Memory B cell (primary cell): Measurements from ENCODE around the gene ZNF878.

Experiments used
- ATAC-seq: fragments of 150-1000 bp; cut with Tn5 transposase; 2 replicates; pipeline ENCODE4 v1.10.0; 2021; ENCODE audit warnings: low read depth, mild to moderate bottlenecking, moderate library complexity
- DNase-seq, 2 donors: peaks; one replicate each; pipeline ENCODE4 v3.0.0; 2022; ENCODE audit warnings: low spot score in 2 of 2
- H3K27ac Mint-ChIP-seq: one replicate; pipeline ENCODE4 v1.8.0; 2022; ENCODE audit warnings: mild to moderate bottlenecking, moderate library complexity, mixed read lengths
- H3K27me3 Mint-ChIP-seq: one replicate; pipeline ENCODE4 v1.8.0; 2022; ENCODE audit warnings: mixed read lengths
- H3K36me3 Mint-ChIP-seq: one replicate; pipeline ENCODE4 v1.8.0; 2022; ENCODE audit warnings: mild to moderate bottlenecking, mixed read lengths
- H3K4me1 Mint-ChIP-seq: one replicate; pipeline ENCODE4 v1.8.0; 2022; ENCODE audit warnings: mixed read lengths
- H3K4me3 Mint-ChIP-seq: one replicate; pipeline ENCODE4 v1.8.0; 2022; ENCODE audit warnings: mild to moderate bottlenecking, moderate library complexity, mixed read lengths
- H3K9me3 Mint-ChIP-seq: one replicate; pipeline ENCODE4 v1.8.0; 2022; ENCODE audit warnings: mixed read lengths

The ZNF878 gene

DNA sequence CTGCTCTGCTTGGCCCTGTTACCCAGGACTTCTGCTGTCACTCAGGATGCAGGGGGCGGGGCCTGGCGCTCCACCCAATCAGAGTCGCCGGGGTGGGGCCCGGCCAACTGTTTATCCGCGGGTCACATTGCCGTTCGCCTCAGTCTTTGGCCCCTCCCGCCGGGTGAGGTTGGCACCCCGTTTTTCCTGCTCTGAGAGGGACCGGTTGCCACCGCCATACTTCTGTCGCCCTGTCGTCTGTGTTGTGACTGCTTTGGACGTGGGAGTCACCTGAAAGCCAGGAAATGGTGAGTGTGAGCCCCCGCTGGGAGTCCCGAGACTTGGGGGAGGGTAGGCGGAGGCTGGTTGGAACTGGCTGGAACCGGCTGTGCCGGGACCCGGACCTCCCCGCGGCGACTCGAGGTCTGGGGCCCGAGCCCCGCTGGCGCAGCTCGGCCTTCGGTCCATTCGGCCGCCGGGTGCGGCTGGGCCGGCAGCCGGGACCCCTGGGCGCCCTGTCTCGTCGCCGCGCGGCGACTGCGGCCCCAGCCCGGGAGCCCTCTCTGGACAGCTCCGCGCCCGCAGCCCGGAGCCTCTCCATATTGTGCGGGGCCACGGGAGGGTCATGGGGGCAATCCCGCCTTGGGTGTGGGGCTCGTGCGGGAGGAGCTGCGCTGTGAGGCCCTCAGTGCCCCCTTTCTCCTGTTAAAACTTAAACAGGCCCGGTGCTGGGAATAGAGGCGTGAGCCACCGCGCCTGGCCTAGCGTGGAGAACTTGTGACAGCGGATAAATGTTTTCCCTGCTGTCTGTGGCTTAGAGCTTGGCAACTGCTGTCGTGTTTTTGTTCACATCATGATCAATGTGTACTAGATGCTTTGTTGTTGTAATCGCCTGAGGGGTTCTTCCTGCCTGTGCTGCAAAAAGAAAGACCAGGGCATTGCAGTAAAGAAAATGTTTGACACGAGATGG, 12.1 kb upstream of the ZNF878 start, which contains the start of gene ZNF844:
TSS of gene ZNF844 (plus strand) at position 142 of the 949 bp plus-strand sequence. CDS start at position 285, 143 bp downstream.
- Mint-ChIP-seq H3K4me1 (peaks cover 7% of the 10 kb centered on the region), H3K27me3 (no peaks in the 10 kb centered on the region), H3K9me3 (peaks cover 1% of the 10 kb centered on the region), H3K4me3 (peak within 1 kb of the TSS; percentile 96), H3K36me3 (peaks cover 11% of the 10 kb centered on the region), H3K27ac (peak within 1 kb of the TSS; percentile 94)
- DNase-seq: peak; percentile 83 to 84
- ATAC-seq: peak; percentile 95

DNA sequence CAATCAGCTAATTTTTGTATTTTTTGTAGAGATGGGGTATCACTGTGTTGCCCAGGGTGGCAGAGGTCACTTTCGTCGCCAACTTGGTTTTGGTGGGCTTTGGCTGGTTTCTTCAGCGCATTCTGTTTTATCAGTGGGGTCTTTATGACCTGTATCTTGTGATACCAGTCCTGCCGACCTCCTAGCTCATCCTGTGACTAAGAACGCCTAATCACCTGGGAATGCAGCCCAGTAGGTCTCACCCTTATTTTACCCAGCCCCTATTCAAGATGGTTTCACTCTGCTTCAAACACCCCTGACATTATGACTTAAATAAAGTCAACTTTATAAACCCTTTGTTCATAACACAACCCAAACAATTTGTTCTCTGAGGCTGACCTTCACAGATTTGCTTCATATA, 3.0 kb upstream of the ZNF878 start:
- peaks cover 9% of the 10 kb centered on the region for H3K27me3 Mint-ChIP-seq
- no peak overlapping the region for H3K27ac Mint-ChIP-seq
- H3K4me1 Mint-ChIP-seq: peaks cover 11% of the 10 kb centered on the region
- peaks cover 3% of the 10 kb centered on the region for H3K36me3 Mint-ChIP-seq
- no peak for DNase-seq
- H3K9me3 Mint-ChIP-seq: no peaks in the 10 kb centered on the region
- H3K4me3 Mint-ChIP-seq: no peak overlapping the region
- no peak for ATAC-seq

DNA sequence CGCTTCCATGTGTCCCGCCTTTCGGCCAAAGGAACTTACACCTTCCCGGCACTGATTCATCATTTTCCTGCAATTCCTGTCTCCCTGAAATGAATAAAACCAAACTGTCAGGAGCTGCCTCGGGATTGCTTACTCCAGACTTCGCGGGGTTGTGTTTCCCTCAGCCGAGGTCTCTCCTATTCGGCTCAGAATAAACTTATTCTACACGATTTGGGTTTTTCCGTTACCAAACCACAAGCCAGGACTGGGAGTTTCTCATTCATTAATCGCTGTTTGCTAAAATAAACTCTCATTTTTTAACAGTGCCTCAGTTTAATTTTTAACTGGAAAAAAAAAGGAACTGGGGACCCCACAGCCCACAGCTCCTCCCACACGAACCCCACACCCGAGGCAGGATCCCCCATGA, 667 bp downstream of the ZNF878 start:
- no peak for DNase-seq
- H3K9me3 Mint-ChIP-seq: no peaks in the 10 kb centered on the region
- H3K4me1 Mint-ChIP-seq: peaks cover 11% of the 10 kb centered on the region
- peak overlapping the region; percentile 91 for H3K4me3 Mint-ChIP-seq
- H3K36me3 Mint-ChIP-seq: peaks cover 3% of the 10 kb centered on the region
- ATAC-seq: peak; percentile 53
- peak overlapping the region; percentile 32 for H3K27ac Mint-ChIP-seq
- peaks cover 9% of the 10 kb centered on the region for H3K27me3 Mint-ChIP-seq

DNA sequence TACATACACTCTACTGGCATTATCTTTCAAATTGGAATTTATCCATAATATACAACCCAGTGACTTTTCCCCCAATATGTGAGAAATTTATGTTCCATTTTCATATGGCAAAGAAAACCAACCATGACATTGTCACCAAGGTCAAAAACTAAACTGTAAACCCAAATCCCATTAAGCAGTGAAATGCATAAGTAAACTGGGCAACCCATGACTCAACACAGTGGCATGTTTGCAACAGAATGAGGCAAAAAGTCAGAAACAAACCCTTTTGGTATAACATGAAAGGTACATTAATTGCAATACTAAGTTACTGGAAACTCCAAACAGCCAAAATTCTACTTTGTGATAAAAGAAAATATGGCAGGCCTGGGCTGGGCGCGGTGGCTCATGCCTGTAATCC, 4.9 kb downstream of the ZNF878 start:
- peaks cover 4% of the 10 kb centered on the region for H3K9me3 Mint-ChIP-seq
- H3K4me1 Mint-ChIP-seq: peaks cover 6% of the 10 kb centered on the region
- DNase-seq: no peak
- peaks cover 23% of the 10 kb centered on the region for H3K36me3 Mint-ChIP-seq
- ATAC-seq: no peak
- H3K27ac Mint-ChIP-seq: no peak overlapping the region
- H3K27me3 Mint-ChIP-seq: peaks cover 3% of the 10 kb centered on the region
- no peak overlapping the region for H3K4me3 Mint-ChIP-seq

DNA sequence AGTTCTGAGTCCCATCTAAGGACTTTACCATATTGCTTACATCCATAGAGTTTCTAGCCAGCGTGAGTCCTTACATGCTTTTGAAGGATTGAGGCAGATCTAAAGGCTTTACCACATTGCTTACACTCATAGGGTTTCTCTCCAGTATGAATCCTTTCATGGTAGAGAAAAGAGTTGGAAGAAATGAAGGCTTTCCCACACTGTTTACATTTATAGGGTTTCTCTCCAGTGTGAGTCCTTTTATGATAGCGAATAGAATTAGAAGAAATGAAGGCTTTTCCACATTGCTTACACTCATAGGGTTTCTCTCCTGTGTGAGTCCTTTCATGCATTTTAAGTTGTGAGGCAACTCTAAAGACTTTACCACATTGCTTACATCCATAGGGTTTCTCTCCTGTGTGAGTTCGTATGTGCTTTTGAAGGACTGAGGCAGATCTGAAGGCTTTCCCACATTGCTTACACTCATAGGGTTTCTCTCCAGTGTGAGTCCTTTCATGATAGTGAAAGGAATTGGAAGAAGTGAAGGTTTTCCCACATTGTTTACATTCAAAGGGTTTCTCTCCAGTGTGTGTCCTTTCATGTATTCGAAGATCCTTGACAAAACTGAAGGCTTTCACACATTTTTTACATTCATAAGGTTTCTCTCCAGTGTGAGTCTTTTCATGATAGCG, 8.9 kb downstream of the ZNF878 start:
- Mint-ChIP-seq H3K27me3 (no peaks in the 10 kb centered on the region), H3K4me3 (no peak overlapping the region), H3K27ac (no peak overlapping the region)

DNA sequence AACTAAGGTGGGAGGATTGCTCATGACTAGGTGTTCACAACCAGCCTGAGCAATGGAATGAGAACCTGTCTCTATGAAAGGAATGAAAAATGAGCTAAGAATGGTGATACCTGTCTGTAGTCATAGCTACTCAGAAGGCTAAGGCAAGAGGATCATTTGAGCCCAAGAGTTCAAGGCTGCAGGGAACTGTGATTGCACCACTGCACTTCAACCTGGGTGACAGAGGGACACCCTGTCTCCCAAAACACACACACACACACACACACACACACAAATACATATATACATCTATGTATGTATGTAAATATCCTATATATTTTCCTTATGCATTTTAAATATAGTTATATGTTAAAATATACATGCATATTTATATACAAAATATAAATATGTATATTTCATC, 9.9 kb downstream of the ZNF878 start:
- DNase-seq (no peak), ATAC-seq (no peak)
- H3K27ac Mint-ChIP-seq: no peak overlapping the region
- no peaks in the 10 kb centered on the region for H3K27me3 Mint-ChIP-seq
- H3K36me3 Mint-ChIP-seq: peaks cover 22% of the 10 kb centered on the region
- no peaks in the 10 kb centered on the region for H3K4me1 Mint-ChIP-seq
- no peak overlapping the region for H3K4me3 Mint-ChIP-seq
- H3K9me3 Mint-ChIP-seq: peaks cover 6% of the 10 kb centered on the region

More for the DNA sequence above, 8.9 kb downstream of the ZNF878 start:
- ATAC-seq (no peak), DNase-seq (no peak)
- H3K9me3 Mint-ChIP-seq: peaks cover 6% of the 10 kb centered on the region
- H3K36me3 Mint-ChIP-seq: peaks cover 22% of the 10 kb centered on the region
- H3K4me1 Mint-ChIP-seq: no peaks in the 10 kb centered on the region

DNA sequence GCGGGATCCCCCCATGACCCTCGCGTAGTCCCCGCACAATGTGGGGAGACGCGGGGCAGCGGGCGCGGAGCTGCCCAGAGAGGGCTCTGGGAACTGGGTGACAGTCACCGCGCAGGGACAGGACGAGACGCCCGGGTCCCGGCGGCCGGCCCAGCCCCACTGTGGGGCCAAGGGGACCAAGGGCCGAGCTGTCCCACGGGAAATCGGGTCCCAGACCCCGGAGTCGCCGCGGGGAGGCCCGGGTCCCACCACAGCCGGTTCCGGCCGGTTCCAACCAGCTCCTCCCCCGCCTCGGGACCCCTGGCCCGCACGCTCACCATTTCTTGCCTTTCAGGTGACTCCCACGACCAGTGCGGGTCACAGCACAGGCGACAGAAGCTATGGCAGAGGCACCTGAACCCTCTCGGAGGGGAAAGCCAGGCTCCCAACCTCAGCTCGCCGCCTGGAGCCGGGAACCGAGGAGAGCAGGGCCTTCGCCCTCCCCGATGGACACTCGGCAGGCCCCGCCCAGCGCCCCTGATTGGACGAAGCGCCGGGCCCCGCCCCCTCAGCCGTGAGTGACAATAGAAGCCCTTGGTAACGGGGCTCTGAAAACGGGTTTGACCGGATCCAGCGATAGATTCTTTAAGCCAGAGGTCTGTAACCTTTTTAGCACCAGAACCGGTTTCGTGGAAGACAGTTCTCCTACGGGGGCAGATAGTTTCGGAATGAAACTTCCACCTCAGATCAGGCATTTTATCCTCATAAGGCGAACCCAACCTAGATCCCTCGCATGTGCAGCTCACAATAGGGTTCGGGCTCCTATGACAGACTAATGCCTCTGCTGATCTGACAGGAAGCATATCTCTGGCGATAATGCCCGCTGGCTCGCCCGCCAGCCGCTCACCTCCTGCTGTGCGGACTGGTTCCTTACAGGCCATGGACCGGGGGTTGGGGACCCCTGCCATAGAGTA, 17.3 kb downstream of the ZNF878 start, which contains the start of gene ZNF433:
TSS of gene ZNF433 (minus strand) at position 460 of the 953 bp plus-strand sequence. CDS start at position 320, 140 bp downstream.
- Mint-ChIP-seq H3K27me3 (no peaks in the 10 kb centered on the region), H3K4me1 (peaks cover 5% of the 10 kb centered on the region), H3K36me3 (no peaks in the 10 kb centered on the region), H3K9me3 (no peaks in the 10 kb centered on the region), H3K4me3 (peak within 1 kb of the TSS; percentile 85), H3K27ac (peak within 1 kb of the TSS; percentile 82)
- DNase-seq (peak; percentile 50 to 72), ATAC-seq (peak; percentile 94)

DNA sequence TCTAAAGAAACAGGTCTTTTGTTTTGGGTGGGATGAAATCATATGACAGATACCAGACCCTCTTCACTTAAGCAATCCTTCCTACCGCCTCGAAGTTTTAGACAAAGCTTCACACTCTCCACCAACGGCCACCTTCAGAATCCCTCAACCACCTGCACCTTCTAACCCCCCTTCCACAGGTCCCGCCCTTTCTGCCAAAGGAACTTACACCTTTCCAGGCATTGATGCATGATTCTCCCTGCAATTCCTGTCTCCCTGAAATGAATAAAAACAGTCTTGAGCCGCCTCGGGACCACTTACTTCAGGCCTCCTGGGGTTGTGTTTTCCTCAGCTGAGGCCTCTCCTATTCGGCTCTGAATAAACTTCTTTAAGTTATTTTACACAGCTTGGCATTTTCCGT, 18.1 kb downstream of the ZNF878 start:
- Mint-ChIP-seq H3K9me3 (no peaks in the 10 kb centered on the region), H3K4me3 (peak overlapping the region; percentile 59), H3K4me1 (peaks cover 5% of the 10 kb centered on the region), H3K27me3 (no peaks in the 10 kb centered on the region), H3K27ac (peak overlapping the region; percentile 26), H3K36me3 (no peaks in the 10 kb centered on the region)
- no peak for ATAC-seq
- no peak for DNase-seq

DNA sequence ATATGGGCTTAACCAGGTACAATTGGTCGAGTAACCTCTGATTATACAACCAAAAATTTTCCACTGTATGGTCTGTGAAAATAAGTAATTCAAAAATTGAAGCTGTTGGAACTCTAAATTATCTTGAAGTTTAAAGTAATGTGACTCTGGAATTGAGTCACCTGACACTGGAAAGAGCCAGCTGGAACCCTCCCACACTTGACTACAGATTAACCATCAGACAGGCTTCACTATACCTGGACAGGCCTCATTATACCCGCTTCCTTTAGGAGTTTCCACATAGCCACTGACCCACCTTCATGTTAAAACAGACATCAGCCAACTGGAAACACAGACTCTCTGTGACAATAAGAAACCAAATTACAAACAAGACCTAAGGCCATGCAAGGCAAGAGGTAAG, 18.6 kb downstream of the ZNF878 start:
- Mint-ChIP-seq H3K27me3 (no peaks in the 10 kb centered on the region), H3K27ac (peak overlapping the region; percentile 26), H3K36me3 (no peaks in the 10 kb centered on the region), H3K4me1 (peaks cover 5% of the 10 kb centered on the region), H3K4me3 (peak overlapping the region; percentile 59), H3K9me3 (no peaks in the 10 kb centered on the region)
- ATAC-seq (no peak), DNase-seq (no peak)

DNA sequence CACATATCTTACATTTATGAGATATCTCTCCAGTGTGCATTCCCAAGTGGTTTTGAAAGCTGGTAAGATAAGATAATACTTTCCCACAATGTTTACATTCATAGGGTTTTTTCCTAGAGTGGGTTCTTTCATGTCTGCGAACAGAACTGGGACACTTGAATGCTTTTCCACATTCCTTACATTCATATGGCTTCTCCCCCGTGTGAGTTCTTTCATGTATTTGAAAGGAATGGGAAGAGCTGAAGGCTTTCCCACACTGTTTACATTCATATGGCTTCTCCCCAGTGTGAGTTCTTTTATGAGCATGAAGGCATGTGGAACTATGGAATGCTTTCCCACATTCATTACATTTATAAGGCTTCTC, 37.0 kb downstream of the ZNF878 start:
- ATAC-seq (no peak), DNase-seq (no peak)
- H3K27ac Mint-ChIP-seq: no peak overlapping the region
- peaks cover 45% of the 10 kb centered on the region for H3K36me3 Mint-ChIP-seq
- H3K4me1 Mint-ChIP-seq: no peaks in the 10 kb centered on the region
- H3K27me3 Mint-ChIP-seq: no peaks in the 10 kb centered on the region
- H3K9me3 Mint-ChIP-seq: peaks cover 15% of the 10 kb centered on the region
- H3K4me3 Mint-ChIP-seq: no peak overlapping the region

DNA sequence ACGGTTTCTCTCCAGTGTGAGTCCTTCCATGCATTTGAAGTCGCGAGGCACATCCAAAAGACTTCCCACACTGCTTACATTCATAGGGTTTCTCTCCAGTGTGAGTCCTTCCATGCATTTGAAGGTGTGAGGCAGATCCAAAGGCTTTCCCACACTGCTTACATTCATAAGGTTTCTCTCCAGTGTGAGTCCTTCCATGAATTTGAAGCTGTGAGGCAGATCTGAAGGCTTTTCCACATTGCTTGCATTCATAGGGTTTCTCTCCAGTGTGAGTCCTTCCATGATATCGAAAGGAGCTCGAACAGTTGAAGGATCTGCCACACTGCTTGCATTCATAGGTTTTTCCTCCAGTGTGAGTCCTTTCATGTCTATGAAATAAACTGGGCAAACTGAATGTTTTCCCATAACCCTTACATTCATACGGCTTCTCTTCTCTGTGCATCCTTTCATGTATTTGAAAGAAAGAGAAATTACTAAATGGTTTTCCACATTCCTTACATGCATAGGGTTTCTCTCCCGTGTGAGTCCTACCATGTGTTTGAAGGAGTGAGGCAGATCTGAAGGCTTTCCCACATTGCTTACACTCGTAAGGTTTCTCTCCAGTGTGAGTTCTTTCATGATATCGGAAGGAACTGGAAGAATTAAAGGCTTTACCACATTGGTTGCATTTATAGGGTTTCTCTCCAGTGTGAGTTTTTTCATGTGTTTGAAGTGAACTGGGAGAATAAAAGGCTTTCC, 37.6 kb downstream of the ZNF878 start:
- no peak for DNase-seq
- Mint-ChIP-seq H3K27me3 (no peaks in the 10 kb centered on the region), H3K4me3 (no peak overlapping the region), H3K27ac (peak overlapping the region; percentile 9), H3K9me3 (peaks cover 15% of the 10 kb centered on the region), H3K4me1 (no peaks in the 10 kb centered on the region), H3K36me3 (peaks cover 46% of the 10 kb centered on the region)
- no peak for ATAC-seq

DNA sequence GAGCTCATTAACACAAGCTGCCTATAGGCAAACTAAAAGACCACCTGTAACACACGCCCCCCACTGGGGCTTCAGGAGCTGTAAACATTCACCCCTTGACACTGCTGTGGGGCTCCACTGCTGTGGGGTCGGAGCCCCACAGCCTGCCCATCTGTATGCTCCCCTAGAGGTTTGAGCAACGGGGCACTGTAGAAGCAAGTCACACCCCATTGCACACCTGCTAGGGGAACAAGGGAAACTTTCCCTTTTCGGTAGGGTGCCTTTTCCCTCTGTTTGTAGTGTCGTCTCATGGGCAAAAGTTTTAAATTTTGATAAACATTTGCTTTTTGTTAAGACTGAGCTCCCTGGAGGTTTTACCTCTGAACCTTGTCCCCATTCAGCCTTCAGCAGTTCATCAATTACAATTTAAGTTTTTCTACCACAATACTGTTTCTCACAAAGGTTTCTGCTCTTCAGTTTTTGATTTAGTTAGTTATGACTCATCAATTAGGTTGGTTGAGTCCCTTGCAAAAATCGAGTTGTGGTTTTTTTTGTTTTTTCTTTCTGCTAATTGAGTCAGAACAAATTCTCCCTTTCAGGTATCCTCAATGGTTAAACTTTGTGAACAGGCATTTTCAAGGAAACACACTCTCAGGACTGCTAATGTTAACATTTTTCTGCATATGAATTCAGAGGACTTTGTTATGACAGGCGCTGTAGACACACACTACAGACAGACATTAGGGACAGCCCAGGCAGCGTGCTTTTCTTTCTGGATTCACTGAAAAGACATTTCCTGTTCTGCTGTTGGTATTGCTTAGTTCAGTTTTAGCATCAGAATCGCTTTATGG, 52.4 kb downstream of the ZNF878 start:
- Mint-ChIP-seq H3K4me1 (peaks cover 15% of the 10 kb centered on the region), H3K27ac (peak overlapping the region; percentile 21), H3K27me3 (no peaks in the 10 kb centered on the region), H3K9me3 (no peaks in the 10 kb centered on the region), H3K4me3 (no peak overlapping the region), H3K36me3 (no peaks in the 10 kb centered on the region)
- ATAC-seq: no peak
- DNase-seq: no peak
